ENCODE data around the gene N4BP2.

DNA sequence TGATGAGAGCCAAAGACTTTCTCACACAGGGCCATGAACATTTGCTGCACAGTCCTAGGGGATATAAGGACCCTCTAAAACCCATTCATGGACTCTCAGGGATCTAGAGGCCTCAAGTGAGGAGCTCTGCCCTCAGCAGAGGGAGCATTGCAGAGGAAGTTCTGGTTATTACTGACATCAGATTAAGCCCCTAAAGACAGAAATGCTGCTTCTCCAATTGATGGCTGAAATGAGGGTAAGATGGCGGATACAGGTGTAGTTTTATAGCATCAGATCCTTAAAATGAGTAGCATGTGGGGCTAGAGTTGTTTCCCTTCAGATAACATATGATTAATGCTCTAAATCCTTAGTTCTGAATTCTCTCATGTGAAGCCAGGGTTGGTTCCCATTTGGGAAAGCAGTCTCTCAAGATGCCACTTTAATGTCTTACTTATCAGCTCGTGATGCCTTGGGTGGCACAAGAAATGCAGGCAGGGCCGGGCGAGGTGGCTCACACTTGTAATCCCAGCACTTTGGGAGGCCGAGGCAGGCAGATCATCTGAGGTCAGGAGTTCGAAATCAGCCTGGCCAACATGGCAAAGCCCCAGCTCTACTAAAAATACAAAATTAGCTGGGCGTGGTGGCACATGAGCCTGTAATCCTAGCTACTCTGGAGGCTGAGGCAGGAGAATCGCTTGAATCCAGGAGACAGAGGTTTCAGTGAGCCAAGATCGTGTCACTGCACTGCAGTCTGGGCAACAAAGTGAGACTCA is 148.0 kb downstream of the N4BP2 start:
- TF ChIP-seq, protein P1, sequence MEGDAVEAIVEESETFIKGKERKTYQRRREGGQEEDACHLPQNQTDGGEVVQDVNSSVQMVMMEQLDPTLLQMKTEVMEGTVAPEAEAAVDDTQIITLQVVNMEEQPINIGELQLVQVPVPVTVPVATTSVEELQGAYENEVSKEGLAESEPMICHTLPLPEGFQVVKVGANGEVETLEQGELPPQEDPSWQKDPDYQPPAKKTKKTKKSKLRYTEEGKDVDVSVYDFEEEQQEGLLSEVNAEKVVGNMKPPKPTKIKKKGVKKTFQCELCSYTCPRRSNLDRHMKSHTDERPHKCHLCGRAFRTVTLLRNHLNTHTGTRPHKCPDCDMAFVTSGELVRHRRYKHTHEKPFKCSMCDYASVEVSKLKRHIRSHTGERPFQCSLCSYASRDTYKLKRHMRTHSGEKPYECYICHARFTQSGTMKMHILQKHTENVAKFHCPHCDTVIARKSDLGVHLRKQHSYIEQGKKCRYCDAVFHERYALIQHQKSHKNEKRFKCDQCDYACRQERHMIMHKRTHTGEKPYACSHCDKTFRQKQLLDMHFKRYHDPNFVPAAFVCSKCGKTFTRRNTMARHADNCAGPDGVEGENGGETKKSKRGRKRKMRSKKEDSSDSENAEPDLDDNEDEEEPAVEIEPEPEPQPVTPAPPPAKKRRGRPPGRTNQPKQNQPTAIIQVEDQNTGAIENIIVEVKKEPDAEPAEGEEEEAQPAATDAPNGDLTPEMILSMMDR (IDR thresholded peaks at IDR 0.05; ENCODE audit: low read length) = no peak
- no peak for TF ChIP-seq EZH2 (IDR thresholded peaks at IDR 0.05; ENCODE audit: borderline replicate concordance, low read length)

Data from OCI-LY1 (cell line).